DMS 273 (cell line): ENCODE results near the gene PPFIA1.
"Not testable (repeated sequence)": the region's sequence is repeated elsewhere in the genome, so short reads cannot be mapped to it uniquely, and the experiment has no call there.

Source experiments
- DNase-seq: peaks from one replicate; lab custom pipeline; 2025; ENCODE audit not compliant: unreplicated experiment; lab: John Stamatoyannopoulos, UW

PPFIA1 gene

GRCh38 chr11:70322666-70323065, 52.2 kb downstream of the PPFIA1 start:
- no peak for DNase-seq

GRCh38 chr11:70323806-70324205, 53.3 kb downstream of the PPFIA1 start:
- no peak for DNase-seq

GRCh38 chr11:70324376-70325115, 54.1 kb downstream of the PPFIA1 start:
- DNase-seq, result no peak

GRCh38 chr11:70325824-70326223, 55.3 kb downstream of the PPFIA1 start:
- no peak for DNase-seq

GRCh38 chr11:70326365-70326811, 55.9 kb downstream of the PPFIA1 start:
- no peak for DNase-seq

- DNase-seq, result no peak
Measured at GRCh38 chr11:70326833-70327232, 56.3 kb downstream of the PPFIA1 start.

- DNase-seq, result no peak
Measured at GRCh38 chr11:70327717-70328116, 57.2 kb downstream of the PPFIA1 start.

- DNase-seq, result no peak
Measured at GRCh38 chr11:70328556-70328955, 58.1 kb downstream of the PPFIA1 start.

- DNase-seq, result not testable (repeated sequence)
Measured at GRCh38 chr11:70331320-70331843, 60.9 kb downstream of the PPFIA1 start.

GRCh38 chr11:70331901-70332300, 61.4 kb downstream of the PPFIA1 start:
- no peak for DNase-seq

- DNase-seq, result no peak
Measured at GRCh38 chr11:70332567-70332966, 62.1 kb downstream of the PPFIA1 start.

GRCh38 chr11:70333261-70333660, 62.8 kb downstream of the PPFIA1 start:
- no peak for DNase-seq

- no peak for DNase-seq
Measured at GRCh38 chr11:70334351-70334995, 64.0 kb downstream of the PPFIA1 start.

- DNase-seq, result no peak
Measured at GRCh38 chr11:70335511-70335910, 65.0 kb downstream of the PPFIA1 start.

GRCh38 chr11:70338594-70338993, 68.1 kb downstream of the PPFIA1 start:
- no peak for DNase-seq

- no peak for DNase-seq
Measured at GRCh38 chr11:70339066-70339465, 68.6 kb downstream of the PPFIA1 start.

- no peak for DNase-seq
Measured at GRCh38 chr11:70341881-70342429, 71.5 kb downstream of the PPFIA1 start.

GRCh38 chr11:70343636-70344035, 73.1 kb downstream of the PPFIA1 start:
- DNase-seq, result no peak

GRCh38 chr11:70348191-70348590, 77.7 kb downstream of the PPFIA1 start:
- no peak for DNase-seq

- no peak for DNase-seq
Measured at GRCh38 chr11:70348608-70349007, 78.1 kb downstream of the PPFIA1 start.

- no peak for DNase-seq
Measured at GRCh38 chr11:70351646-70352045, 81.2 kb downstream of the PPFIA1 start.

GRCh38 chr11:70352100-70352499, 81.6 kb downstream of the PPFIA1 start:
- DNase-seq, result no peak
